ENCODE data around the gene RIPOR3.

RIPOR3 gene

GRCh38 chr20:50567860-50568548 lies 123.3 kb downstream of the RIPOR3 start:
- DNase-seq, result no peak

- no peak for DNase-seq
These were observed 125.5 kb downstream of the RIPOR3 start for GRCh38 chr20:50565871-50566270.

GRCh38 chr20:50565383-50565782 lies 126.0 kb downstream of the RIPOR3 start:
- no peak for DNase-seq

GRCh38 chr20:50563133-50563944 lies 128.0 kb downstream of the RIPOR3 start:
- DNase-seq, result no peak

- no peak for DNase-seq
These were observed 129.1 kb downstream of the RIPOR3 start for GRCh38 chr20:50562262-50562701.

GRCh38 chr20:50561379-50562078 lies 129.8 kb downstream of the RIPOR3 start:
- DNase-seq, result no peak

GRCh38 chr20:50560867-50561266 lies 130.5 kb downstream of the RIPOR3 start:
- DNase-seq, result no peak

- DNase-seq, result no peak
These were observed 131.3 kb downstream of the RIPOR3 start for GRCh38 chr20:50559856-50560638.

- DNase-seq, result no peak
These were observed 132.2 kb downstream of the RIPOR3 start for GRCh38 chr20:50559149-50559548.

GRCh38 chr20:50558483-50558925 lies 132.8 kb downstream of the RIPOR3 start:
- DNase-seq, result no peak

GRCh38 chr20:50557549-50558134 lies 133.7 kb downstream of the RIPOR3 start:
- no peak for DNase-seq

- DNase-seq, result no peak
These were observed 135.7 kb downstream of the RIPOR3 start for GRCh38 chr20:50555662-50556061.

- no peak for DNase-seq
These were observed 136.4 kb downstream of the RIPOR3 start for GRCh38 chr20:50554694-50555579.

- DNase-seq, result no peak
These were observed 138.4 kb downstream of the RIPOR3 start for GRCh38 chr20:50552979-50553378.

- no peak for DNase-seq
These were observed 140.1 kb downstream of the RIPOR3 start for GRCh38 chr20:50551288-50551687.

- no peak for DNase-seq
These were observed 140.8 kb downstream of the RIPOR3 start for GRCh38 chr20:50550531-50550930.

GRCh38 chr20:50548396-50548795 lies 142.9 kb downstream of the RIPOR3 start:
- no peak for DNase-seq

GRCh38 chr20:50547964-50548363 lies 143.4 kb downstream of the RIPOR3 start:
- no peak for DNase-seq

GRCh38 chr20:50546729-50547314 lies 144.5 kb downstream of the RIPOR3 start:
- DNase-seq, result no peak

- no peak for DNase-seq
These were observed 146.2 kb downstream of the RIPOR3 start for GRCh38 chr20:50545126-50545525.

- no peak for DNase-seq
These were observed 148.0 kb downstream of the RIPOR3 start for GRCh38 chr20:50543326-50543725.

All from NCI-H1436 treated with DMSO at 0.1 percent for 48 hours (cell line).